GM12892 (cell line): Measurements from ENCODE around the gene RBMS3.

Experiments used
- POLR2A ChIP-seq: IDR thresholded peaks from 2 replicates; pipeline ENCODE4 v1.6.1; 2011; ENCODE audit warnings: low read depth, low read length, control low read depth
- POLR2AphosphoS5 ChIP-seq: IDR thresholded peaks from 2 replicates; pipeline ENCODE4 v1.6.1; 2011; ENCODE audit warnings: low read depth, low read length, control low read depth
- TAF1 ChIP-seq: IDR thresholded peaks from 2 replicates; pipeline ENCODE4 v1.6.1; 2011; ENCODE audit warnings: low read depth, mild to moderate bottlenecking, control low read depth, low read length, borderline replicate concordance

- TF ChIP-seq POLR2AphosphoS5 = no peak
- no peak for TF ChIP-seq POLR2A
- no peak for TF ChIP-seq TAF1
Observed at GRCh38 chr3:29345516-29346300, 64.8 kb downstream of the RBMS3 start.
